Measurements from ENCODE around the gene CDCP2.

The CDCP2 gene

DNA sequence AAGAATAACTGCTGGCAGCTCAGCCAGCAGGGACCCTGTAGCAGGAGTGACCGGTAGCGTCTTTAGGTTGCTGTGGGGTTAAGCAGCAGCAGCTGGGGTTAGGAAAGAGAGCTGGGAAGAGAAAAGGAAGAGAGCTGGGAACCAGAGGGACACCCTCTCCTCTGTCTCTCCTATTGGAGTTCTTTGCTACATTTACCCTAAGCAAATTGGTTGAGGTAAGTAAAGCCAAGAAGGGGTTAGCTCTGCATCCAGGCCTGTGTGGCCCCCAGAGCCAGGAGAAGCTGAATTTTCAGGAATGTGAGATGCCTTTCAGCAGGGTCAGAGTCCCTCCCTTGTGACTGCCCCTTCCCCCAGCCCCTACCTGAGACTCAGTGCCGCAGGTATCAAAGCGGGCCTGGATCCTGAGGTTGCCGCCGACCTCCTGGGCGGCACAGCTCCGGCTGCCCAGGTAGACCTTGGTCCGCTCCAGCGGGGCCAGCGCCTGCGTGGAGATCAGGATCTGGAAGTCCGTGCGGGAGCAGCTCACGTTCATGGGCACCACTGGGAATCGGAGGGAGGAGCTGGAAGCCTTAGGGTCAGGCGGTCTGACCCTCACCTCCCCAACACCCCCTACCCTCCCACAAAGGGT is 16.4 kb downstream of the CDCP2 start:
- H2AFZ ChIP-seq (ENCODE audit: low read length) = no peak overlapping the region

DNA sequence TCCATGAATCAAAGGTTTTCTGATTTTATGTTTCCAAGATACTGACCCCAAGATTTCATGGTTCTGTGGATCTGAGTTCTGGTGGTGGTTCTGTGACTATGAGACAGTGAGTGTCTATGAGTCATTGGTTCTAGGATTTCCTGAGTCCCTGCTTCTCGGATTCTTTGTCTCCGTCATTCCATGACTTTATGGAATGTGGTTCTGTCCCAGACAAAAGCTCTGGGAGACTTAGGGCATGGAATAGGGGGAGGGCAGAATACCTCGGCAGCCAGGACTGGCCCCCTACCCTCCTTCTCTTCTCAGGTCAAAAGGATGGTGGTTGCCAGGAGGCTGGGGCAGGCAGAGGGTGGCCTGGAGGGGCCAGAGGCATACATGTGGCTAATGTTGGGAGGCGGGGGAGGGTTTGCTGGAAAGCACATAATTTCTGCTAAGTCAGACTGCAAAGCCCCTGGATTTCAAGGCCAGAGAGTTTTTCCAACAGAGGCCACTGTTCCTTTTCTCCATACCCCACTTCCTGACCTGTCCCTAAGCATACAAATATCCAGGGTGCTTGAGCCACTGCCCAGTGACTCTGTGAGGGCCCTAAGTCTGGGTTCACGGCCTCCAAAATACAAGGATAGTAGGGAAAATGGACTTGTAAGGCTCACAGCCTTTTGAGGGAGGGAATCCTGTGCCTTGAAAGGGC is 17.2 kb downstream of the CDCP2 start:
- no peak overlapping the region for H3K9ac ChIP-seq (ENCODE audit: low read length)
- no peak overlapping the region for H2AFZ ChIP-seq (ENCODE audit: low read length)
- H3K4me1 ChIP-seq (ENCODE audit: insufficient read depth, low read length, severe bottlenecking) = no peaks in the 10 kb centered on the region
- H3K27ac ChIP-seq (ENCODE audit: low read depth, low read length, poor library complexity, severe bottlenecking) = no peak overlapping the region
- H3K36me3 ChIP-seq (ENCODE audit: insufficient read depth, low read length) = no peaks in the 10 kb centered on the region
- no peaks in the 10 kb centered on the region for H3K27me3 ChIP-seq (ENCODE audit: insufficient read depth, low read length)
- H3K79me2 ChIP-seq (ENCODE audit: insufficient read depth, low read length) = no peaks in the 10 kb centered on the region
- H3K4me2 ChIP-seq (ENCODE audit: low read length) = no peak overlapping the region
- no peak overlapping the region for H3K4me3 ChIP-seq (ENCODE audit: low read depth, low read length, poor library complexity, severe bottlenecking)
- no peak for TF ChIP-seq EZH2 (IDR thresholded peaks at IDR 0.05; ENCODE audit: borderline replicate concordance, low read length)
- TF ChIP-seq, protein P1, sequence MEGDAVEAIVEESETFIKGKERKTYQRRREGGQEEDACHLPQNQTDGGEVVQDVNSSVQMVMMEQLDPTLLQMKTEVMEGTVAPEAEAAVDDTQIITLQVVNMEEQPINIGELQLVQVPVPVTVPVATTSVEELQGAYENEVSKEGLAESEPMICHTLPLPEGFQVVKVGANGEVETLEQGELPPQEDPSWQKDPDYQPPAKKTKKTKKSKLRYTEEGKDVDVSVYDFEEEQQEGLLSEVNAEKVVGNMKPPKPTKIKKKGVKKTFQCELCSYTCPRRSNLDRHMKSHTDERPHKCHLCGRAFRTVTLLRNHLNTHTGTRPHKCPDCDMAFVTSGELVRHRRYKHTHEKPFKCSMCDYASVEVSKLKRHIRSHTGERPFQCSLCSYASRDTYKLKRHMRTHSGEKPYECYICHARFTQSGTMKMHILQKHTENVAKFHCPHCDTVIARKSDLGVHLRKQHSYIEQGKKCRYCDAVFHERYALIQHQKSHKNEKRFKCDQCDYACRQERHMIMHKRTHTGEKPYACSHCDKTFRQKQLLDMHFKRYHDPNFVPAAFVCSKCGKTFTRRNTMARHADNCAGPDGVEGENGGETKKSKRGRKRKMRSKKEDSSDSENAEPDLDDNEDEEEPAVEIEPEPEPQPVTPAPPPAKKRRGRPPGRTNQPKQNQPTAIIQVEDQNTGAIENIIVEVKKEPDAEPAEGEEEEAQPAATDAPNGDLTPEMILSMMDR (IDR thresholded peaks at IDR 0.05; ENCODE audit: low read length) = no peak
- no peaks in the 10 kb centered on the region for H3K9me3 ChIP-seq (ENCODE audit: low read length)
- H4K20me1 ChIP-seq (ENCODE audit: insufficient read depth, low read length) = no peaks in the 10 kb centered on the region
- H3F3A ChIP-seq (ENCODE audit: insufficient read depth, low read length) = no peaks in the 10 kb centered on the region
- no peaks in the 10 kb centered on the region for H3K9me2 ChIP-seq (ENCODE audit: low read depth, low read length)

More for the DNA sequence above, 16.4 kb downstream of the CDCP2 start:
- Histone ChIP-seq H4K20me1 (ENCODE audit: insufficient read depth, low read length) (no peaks in the 10 kb centered on the region), H3K36me3 (ENCODE audit: insufficient read depth, low read length) (no peaks in the 10 kb centered on the region), H3K4me3 (ENCODE audit: low read depth, low read length, poor library complexity, severe bottlenecking) (no peak overlapping the region), H3K79me2 (ENCODE audit: insufficient read depth, low read length) (no peaks in the 10 kb centered on the region), H3K9me3 (ENCODE audit: low read length) (no peaks in the 10 kb centered on the region), H3F3A (ENCODE audit: insufficient read depth, low read length) (no peaks in the 10 kb centered on the region), H3K9me2 (ENCODE audit: low read depth, low read length) (no peaks in the 10 kb centered on the region), H3K27me3 (ENCODE audit: insufficient read depth, low read length) (no peaks in the 10 kb centered on the region), H3K4me2 (ENCODE audit: low read length) (no peak overlapping the region), H3K4me1 (ENCODE audit: insufficient read depth, low read length, severe bottlenecking) (no peaks in the 10 kb centered on the region), H3K27ac (ENCODE audit: low read depth, low read length, poor library complexity, severe bottlenecking) (no peak overlapping the region), H3K9ac (ENCODE audit: low read length) (no peak overlapping the region)
- TF ChIP-seq, protein P1 (IDR thresholded peaks at IDR 0.05; ENCODE audit: low read length) = no peak
- no peak for TF ChIP-seq EZH2 (IDR thresholded peaks at IDR 0.05; ENCODE audit: borderline replicate concordance, low read length)

DNA sequence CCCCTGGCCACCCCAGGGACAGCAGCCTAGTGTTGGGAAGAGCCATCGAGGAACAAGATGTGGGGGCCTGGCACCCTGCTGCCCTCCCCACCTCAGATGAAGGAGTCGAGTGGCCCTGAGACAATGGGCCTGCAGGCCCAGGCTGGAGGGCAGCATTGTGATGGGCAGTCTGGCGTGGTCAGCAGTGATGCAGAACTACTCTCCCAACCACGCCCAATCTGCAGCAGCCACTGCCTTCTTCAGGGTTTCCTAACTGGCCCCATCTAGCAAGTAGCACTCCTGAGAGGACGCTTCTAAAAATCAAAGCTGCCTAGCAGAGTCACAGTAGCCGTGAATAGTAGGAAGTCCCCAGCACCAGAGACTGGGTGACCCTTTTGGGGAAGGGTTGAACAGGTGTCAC is 18.5 kb downstream of the CDCP2 start:
- no peak overlapping the region for H3K27ac ChIP-seq (ENCODE audit: low read depth, low read length, poor library complexity, severe bottlenecking)
- H2AFZ ChIP-seq (ENCODE audit: low read length) = no peak overlapping the region
- H3K4me1 ChIP-seq (ENCODE audit: insufficient read depth, low read length, severe bottlenecking) = no peaks in the 10 kb centered on the region
- H3K9ac ChIP-seq (ENCODE audit: low read length) = no peak overlapping the region
- no peak overlapping the region for H3K4me2 ChIP-seq (ENCODE audit: low read length)
- no peaks in the 10 kb centered on the region for H3K27me3 ChIP-seq (ENCODE audit: insufficient read depth, low read length)
- H3K9me3 ChIP-seq (ENCODE audit: low read length) = no peaks in the 10 kb centered on the region
- no peaks in the 10 kb centered on the region for H4K20me1 ChIP-seq (ENCODE audit: insufficient read depth, low read length)
- no peaks in the 10 kb centered on the region for H3K9me2 ChIP-seq (ENCODE audit: low read depth, low read length)
- H3K79me2 ChIP-seq (ENCODE audit: insufficient read depth, low read length) = no peaks in the 10 kb centered on the region
- no peaks in the 10 kb centered on the region for H3K36me3 ChIP-seq (ENCODE audit: insufficient read depth, low read length)
- no peak overlapping the region for H3K4me3 ChIP-seq (ENCODE audit: low read depth, low read length, poor library complexity, severe bottlenecking)
- no peaks in the 10 kb centered on the region for H3F3A ChIP-seq (ENCODE audit: insufficient read depth, low read length)
- TF ChIP-seq, protein P1 (IDR thresholded peaks at IDR 0.05; ENCODE audit: low read length) = no peak
- no peak for TF ChIP-seq EZH2 (IDR thresholded peaks at IDR 0.05; ENCODE audit: borderline replicate concordance, low read length)
